ENCODE data around the gene CCSER2.

The CCSER2 gene

GRCh38 chr10:84401854-84402611, 73.6 kb downstream of the CCSER2 start:
- TF ChIP-seq EZH2 (IDR thresholded peaks at IDR 0.05; ENCODE audit: borderline replicate concordance, low read length) (no peak), CTCF (IDR thresholded peaks at IDR 0.05; ENCODE audit: low read length) (no peak)
- no peaks in the 10 kb centered on the region for H3K79me2 ChIP-seq (ENCODE audit: insufficient read depth, low read length)
- no peak overlapping the region for H3K27ac ChIP-seq (ENCODE audit: low read depth, low read length, poor library complexity, severe bottlenecking)
- no peaks in the 10 kb centered on the region for H3K9me2 ChIP-seq (ENCODE audit: low read depth, low read length)
- H4K20me1 ChIP-seq (ENCODE audit: insufficient read depth, low read length) = no peaks in the 10 kb centered on the region
- peaks cover 2% of the 10 kb centered on the region; the same call in 1 of the 2 replicates for H3K9me3 ChIP-seq (ENCODE audit: low read length)
- H3K4me3 ChIP-seq (ENCODE audit: low read depth, low read length, poor library complexity, severe bottlenecking) = no peak overlapping the region
- H2AFZ ChIP-seq (ENCODE audit: low read length) = no peak overlapping the region
- no peak overlapping the region for H3K4me2 ChIP-seq (ENCODE audit: low read length)
- H3K4me1 ChIP-seq (ENCODE audit: insufficient read depth, low read length, severe bottlenecking) = no peaks in the 10 kb centered on the region
- no peaks in the 10 kb centered on the region for H3K36me3 ChIP-seq (ENCODE audit: insufficient read depth, low read length)
- no peaks in the 10 kb centered on the region for H3K27me3 ChIP-seq (ENCODE audit: insufficient read depth, low read length)
- H3K9ac ChIP-seq (ENCODE audit: low read length) = no peak overlapping the region
- no peaks in the 10 kb centered on the region for H3F3A ChIP-seq (ENCODE audit: insufficient read depth, low read length)

- Histone ChIP-seq H3K9ac (ENCODE audit: low read length) (no peak overlapping the region), H3K79me2 (ENCODE audit: insufficient read depth, low read length) (no peaks in the 10 kb centered on the region), H3K27me3 (ENCODE audit: insufficient read depth, low read length) (no peaks in the 10 kb centered on the region), H3K9me2 (ENCODE audit: low read depth, low read length) (no peaks in the 10 kb centered on the region), H3K4me1 (ENCODE audit: insufficient read depth, low read length, severe bottlenecking) (no peaks in the 10 kb centered on the region), H3F3A (ENCODE audit: insufficient read depth, low read length) (no peaks in the 10 kb centered on the region), H3K4me2 (ENCODE audit: low read length) (no peak overlapping the region), H4K20me1 (ENCODE audit: insufficient read depth, low read length) (no peaks in the 10 kb centered on the region), H2AFZ (ENCODE audit: low read length) (no peak overlapping the region), H3K36me3 (ENCODE audit: insufficient read depth, low read length) (no peaks in the 10 kb centered on the region), H3K27ac (ENCODE audit: low read depth, low read length, poor library complexity, severe bottlenecking) (no peak overlapping the region), H3K9me3 (ENCODE audit: low read length) (no peaks in the 10 kb centered on the region), H3K4me3 (ENCODE audit: low read depth, low read length, poor library complexity, severe bottlenecking) (no peak overlapping the region)
- TF ChIP-seq CTCF (IDR thresholded peaks at IDR 0.05; ENCODE audit: low read length) (no peak), EZH2 (IDR thresholded peaks at IDR 0.05; ENCODE audit: borderline replicate concordance, low read length) (no peak)
These were observed 76.4 kb downstream of the CCSER2 start for GRCh38 chr10:84404783-84405182.

GRCh38 chr10:84405662-84406061, 77.3 kb downstream of the CCSER2 start:
- Histone ChIP-seq H3K4me2 (ENCODE audit: low read length) (no peak overlapping the region), H3K4me1 (ENCODE audit: insufficient read depth, low read length, severe bottlenecking) (no peaks in the 10 kb centered on the region), H3K79me2 (ENCODE audit: insufficient read depth, low read length) (no peaks in the 10 kb centered on the region)

More at GRCh38 chr10:84405662-84406061, 77.3 kb downstream of the CCSER2 start:
- no peak for TF ChIP-seq CTCF (IDR thresholded peaks at IDR 0.05; ENCODE audit: low read length)
- TF ChIP-seq EZH2 (IDR thresholded peaks at IDR 0.05; ENCODE audit: borderline replicate concordance, low read length) = no peak
- Histone ChIP-seq H3K4me3 (ENCODE audit: low read depth, low read length, poor library complexity, severe bottlenecking) (no peak overlapping the region), H2AFZ (ENCODE audit: low read length) (no peak overlapping the region), H3K9me3 (ENCODE audit: low read length) (no peaks in the 10 kb centered on the region), H3K9ac (ENCODE audit: low read length) (no peak overlapping the region), H4K20me1 (ENCODE audit: insufficient read depth, low read length) (no peaks in the 10 kb centered on the region), H3F3A (ENCODE audit: insufficient read depth, low read length) (no peaks in the 10 kb centered on the region), H3K9me2 (ENCODE audit: low read depth, low read length) (no peaks in the 10 kb centered on the region), H3K27ac (ENCODE audit: low read depth, low read length, poor library complexity, severe bottlenecking) (no peak overlapping the region), H3K36me3 (ENCODE audit: insufficient read depth, low read length) (no peaks in the 10 kb centered on the region), H3K27me3 (ENCODE audit: insufficient read depth, low read length) (no peaks in the 10 kb centered on the region)
